HG03442 (cell line): Measurements from ENCODE around the gene RALGAPA1.
"Not testable (repeated sequence)": the region's sequence is repeated elsewhere in the genome, so short reads cannot be mapped to it uniquely, and the experiment has no call there.

Experiments
- ATAC-seq: cut with Tn5 transposase; IDR thresholded peaks from one replicate; pipeline ENCODE4 v1.9.1; 2021; ENCODE audit warnings: mild to moderate bottlenecking, moderate library complexity; ENCODE audit not compliant: unreplicated experiment

RALGAPA1 gene

GRCh38 chr14:35632271-35632670, 176.8 kb downstream of the RALGAPA1 start:
- ATAC-seq = no peak

- ATAC-seq = no peak
These were observed 177.9 kb downstream of the RALGAPA1 start for GRCh38 chr14:35631071-35631805.

DNA sequence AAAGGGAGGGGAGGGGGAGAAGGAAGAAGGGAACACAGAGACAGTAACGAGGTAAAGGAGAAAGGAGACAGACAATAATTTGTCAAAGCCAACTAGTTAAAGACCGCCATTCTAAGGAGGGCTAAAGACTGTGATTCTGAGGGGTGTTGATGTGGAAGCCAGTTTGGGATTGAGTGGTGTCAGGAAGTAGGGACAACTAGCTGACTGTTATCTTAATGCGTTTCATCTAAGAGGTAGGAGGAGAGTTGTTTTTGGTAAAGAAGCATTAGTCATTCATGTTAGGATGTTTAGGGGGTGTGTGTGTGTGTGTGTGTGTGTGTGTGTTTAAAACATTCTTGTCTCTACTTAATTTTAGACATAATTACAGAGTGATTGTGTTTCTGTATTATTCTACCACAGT, 180.1 kb downstream of the RALGAPA1 start:
- no peak for ATAC-seq

- ATAC-seq = not testable (repeated sequence)
These were observed 182.1 kb downstream of the RALGAPA1 start for GRCh38 chr14:35626947-35627346.

- ATAC-seq = not testable (repeated sequence)
These were observed 187.1 kb downstream of the RALGAPA1 start for GRCh38 chr14:35621996-35622395.

- ATAC-seq = not testable (repeated sequence)
These were observed 189.1 kb downstream of the RALGAPA1 start for GRCh38 chr14:35619998-35620397.

- not testable (repeated sequence) for ATAC-seq
These were observed 189.6 kb downstream of the RALGAPA1 start for GRCh38 chr14:35619461-35619860.

GRCh38 chr14:35617500-35617899, 191.6 kb downstream of the RALGAPA1 start:
- no peak for ATAC-seq

- no peak for ATAC-seq
These were observed 201.7 kb downstream of the RALGAPA1 start for GRCh38 chr14:35607380-35607779.

DNA sequence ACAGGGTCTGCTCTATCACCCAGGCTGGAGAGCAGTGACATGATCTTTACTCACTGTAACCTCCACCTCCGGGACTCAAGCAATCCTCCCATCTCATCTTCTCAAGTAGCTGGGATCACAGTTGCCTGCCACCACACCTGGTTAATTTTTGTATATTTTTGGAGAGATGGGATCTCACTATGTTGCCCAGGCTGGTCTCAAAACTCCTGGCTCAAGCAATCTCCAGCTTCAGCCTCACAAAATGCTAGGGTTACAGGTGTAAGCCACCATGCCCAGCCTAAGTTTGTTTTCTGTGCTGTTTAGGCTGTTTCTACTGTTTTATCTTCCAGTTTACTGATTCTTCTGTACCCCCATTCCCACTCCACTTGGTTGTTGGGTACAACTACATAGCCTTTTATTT, 208.8 kb downstream of the RALGAPA1 start:
- no peak for ATAC-seq

DNA sequence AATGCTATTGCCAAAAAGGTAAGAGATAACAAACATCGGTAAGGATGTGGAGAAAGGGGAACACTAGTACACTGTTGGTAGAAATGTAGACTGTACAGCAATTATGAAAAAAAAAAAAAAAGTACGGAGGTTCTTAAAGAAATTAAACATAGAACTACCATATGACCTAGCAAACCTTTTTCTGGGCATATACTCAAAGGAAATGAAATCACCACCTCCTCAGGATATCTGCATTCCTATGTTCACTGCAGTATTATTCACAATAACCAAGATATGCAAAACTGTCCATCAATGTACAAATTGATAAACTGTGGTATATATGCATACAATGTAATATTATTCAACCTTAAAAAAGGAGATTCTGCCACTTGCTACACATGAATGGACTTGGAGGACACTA, 214.5 kb downstream of the RALGAPA1 start:
- ATAC-seq = no peak

- not testable (repeated sequence) for ATAC-seq
These were observed 221.7 kb downstream of the RALGAPA1 start for GRCh38 chr14:35587373-35587772.

DNA sequence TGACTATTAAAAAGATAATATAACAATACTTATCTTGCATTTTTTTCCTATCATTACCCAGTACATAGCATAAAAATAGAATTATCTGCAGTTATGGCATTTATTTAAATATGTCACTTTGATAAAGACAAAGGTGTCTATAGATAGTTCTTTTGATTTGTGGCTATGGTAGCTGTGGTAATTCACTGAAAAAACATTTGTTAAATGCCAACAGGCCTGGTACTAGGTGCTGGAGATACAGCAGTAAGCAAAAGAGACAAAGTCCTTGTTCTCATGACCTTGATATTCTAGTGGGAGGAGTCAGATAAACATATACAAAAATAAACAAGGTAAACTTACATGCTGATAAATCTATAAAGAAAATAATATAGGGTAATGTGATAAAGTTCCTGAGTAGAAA, 230.5 kb downstream of the RALGAPA1 start:
- no peak for ATAC-seq

DNA sequence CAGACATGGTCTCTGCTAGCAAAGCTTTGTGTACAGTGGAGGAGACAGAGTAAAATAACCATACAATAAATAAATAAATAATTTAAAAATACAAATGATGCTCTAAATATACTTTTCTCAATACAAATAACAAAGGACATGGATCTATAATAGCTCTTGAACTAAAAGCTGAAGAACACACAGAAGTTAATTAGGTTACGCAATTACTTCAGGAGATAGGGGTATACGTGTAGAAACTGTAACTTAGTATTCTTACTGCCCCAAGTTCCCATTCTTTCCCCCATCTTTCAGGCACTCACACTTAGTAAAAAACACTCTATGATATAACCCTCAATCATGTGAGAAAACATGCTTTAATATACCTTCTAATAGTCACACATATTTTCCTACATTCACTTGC, 231.0 kb downstream of the RALGAPA1 start:
- no peak for ATAC-seq

DNA sequence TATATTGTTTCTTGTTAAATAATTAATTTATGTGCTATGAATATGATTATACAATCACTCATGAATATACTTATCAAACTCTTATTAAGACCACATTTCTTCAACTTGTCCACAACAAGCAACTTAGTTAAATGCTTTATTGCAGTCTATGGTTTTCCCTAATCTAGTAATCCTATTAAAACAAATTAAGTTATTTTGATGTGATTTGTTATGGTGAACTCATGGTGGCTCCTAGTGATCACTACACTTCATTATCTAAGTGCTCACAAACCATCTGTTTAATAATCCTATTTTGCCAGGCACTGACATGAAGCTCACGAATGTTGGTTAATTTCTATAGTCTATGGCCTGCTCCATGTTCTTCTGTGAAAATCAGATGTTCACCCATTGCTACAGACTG, 232.2 kb downstream of the RALGAPA1 start:
- ATAC-seq = no peak

DNA sequence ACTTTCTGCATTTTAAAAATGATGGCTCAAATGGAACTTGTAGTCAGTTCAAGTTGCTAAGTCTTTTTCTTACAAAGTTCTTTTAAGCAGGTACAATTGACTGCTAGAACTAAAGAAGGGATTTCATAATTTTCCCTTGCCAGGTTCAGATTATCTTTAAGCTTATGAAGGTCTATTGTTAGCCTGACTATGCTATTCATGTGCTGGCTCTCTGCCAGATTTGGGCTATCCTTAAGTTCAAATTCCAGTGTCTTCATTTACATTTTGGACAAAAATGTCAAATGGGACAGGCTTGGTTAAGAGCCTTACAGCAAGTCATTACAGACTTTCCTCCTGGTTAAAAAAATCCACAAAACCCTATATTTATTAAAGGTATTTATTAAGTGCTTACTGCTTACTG, 232.8 kb downstream of the RALGAPA1 start:
- no peak for ATAC-seq

DNA sequence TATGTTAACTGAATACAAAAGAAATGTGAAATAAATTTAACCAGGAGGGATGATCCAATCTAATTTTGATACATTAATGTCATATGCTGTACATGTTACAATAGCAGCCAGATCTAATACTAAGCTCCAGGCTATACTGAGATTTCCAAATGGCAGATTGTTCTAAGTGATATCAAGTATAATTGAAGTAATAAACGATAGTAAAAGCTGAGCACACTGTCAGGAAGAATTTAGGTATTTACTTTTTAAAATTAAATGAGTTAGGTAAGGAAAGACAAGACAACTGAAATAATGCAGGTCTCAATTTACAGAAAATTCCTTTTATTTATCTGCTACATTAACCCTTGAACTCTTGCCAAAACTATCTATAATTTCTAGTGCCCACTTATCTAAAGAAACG, 235.2 kb downstream of the RALGAPA1 start:
- ATAC-seq = no peak

GRCh38 chr14:35571598-35571997, 237.5 kb downstream of the RALGAPA1 start:
- no peak for ATAC-seq

GRCh38 chr14:35565871-35566464, 243.1 kb downstream of the RALGAPA1 start:
- ATAC-seq = no peak

- no peak for ATAC-seq
These were observed 250.4 kb downstream of the RALGAPA1 start for GRCh38 chr14:35558680-35559079.

GRCh38 chr14:35557221-35557747, 251.8 kb downstream of the RALGAPA1 start:
- no peak for ATAC-seq

DNA sequence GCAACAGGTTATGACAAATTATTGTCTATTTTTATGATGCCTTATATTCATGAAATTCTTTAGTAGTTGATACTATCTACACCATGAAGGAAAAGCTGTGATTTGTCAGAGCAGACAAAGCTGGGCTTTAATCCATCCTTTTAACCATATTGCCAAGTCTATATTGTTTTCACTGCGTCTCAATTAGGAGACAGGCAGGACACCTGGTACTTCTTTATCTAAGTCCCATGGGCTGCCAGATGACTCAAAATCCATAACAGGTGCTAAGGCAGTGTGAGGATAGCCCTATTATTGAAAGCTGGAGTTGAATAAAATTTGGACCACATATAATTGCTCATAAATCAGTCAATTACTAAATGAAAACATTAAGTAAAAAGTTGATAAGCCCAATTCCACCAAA, 252.5 kb downstream of the RALGAPA1 start:
- no peak for ATAC-seq
